Stimulated activated CD4-positive, alpha-beta T cell treated with anti-CD3 and anti-CD28 coated beads, Interleukin-12 subunit alpha, Interleukin-12 subunit beta, amount 100 ng/mL, for 24 hours (primary cell): ENCODE results near the gene PCCA.
A peak's percentile ranks its signal among the peaks of the same experiment; 100 is the strongest.

ENCODE experiments used
- DNase-seq, 2 experiments: peaks; one replicate each; pipeline ENCODE4 v3.0.0-alpha.2; 2020; ENCODE audit warnings: low read depth in 2 of 2

PCCA gene

GRCh38 chr13:100461309-100462030 lies 372.6 kb downstream of the PCCA start:
- no peak for DNase-seq

- DNase-seq, result no peak
Observed at GRCh38 chr13:100464006-100464405, 375.1 kb downstream of the PCCA start.

- no peak for DNase-seq
Observed at GRCh38 chr13:100465558-100465957, 376.7 kb downstream of the PCCA start.

GRCh38 chr13:100470866-100471505 lies 382.1 kb downstream of the PCCA start:
- no peak for DNase-seq

GRCh38 chr13:100473087-100473486 lies 384.2 kb downstream of the PCCA start:
- no peak for DNase-seq

GRCh38 chr13:100473501-100474044 lies 384.7 kb downstream of the PCCA start:
- no peak for DNase-seq

- no peak for DNase-seq
Observed at GRCh38 chr13:100476963-100477362, 388.1 kb downstream of the PCCA start.

GRCh38 chr13:100478107-100478809 lies 389.4 kb downstream of the PCCA start:
- no peak for DNase-seq

- DNase-seq, result no peak
Observed at GRCh38 chr13:100480676-100481075, 391.8 kb downstream of the PCCA start.

GRCh38 chr13:100483139-100483538 lies 394.2 kb downstream of the PCCA start:
- DNase-seq, result no peak

- no peak for DNase-seq
Observed at GRCh38 chr13:100483841-100484381, 395.0 kb downstream of the PCCA start.

- DNase-seq, result no peak
Observed at GRCh38 chr13:100484702-100485101, 395.8 kb downstream of the PCCA start.

GRCh38 chr13:100485265-100485664 lies 396.4 kb downstream of the PCCA start:
- no peak for DNase-seq

GRCh38 chr13:100490692-100491091 lies 401.8 kb downstream of the PCCA start:
- no peak for DNase-seq

GRCh38 chr13:100491164-100491842 lies 402.4 kb downstream of the PCCA start:
- no peak for DNase-seq

GRCh38 chr13:100493418-100493817 lies 404.5 kb downstream of the PCCA start:
- no peak for DNase-seq

- no peak for DNase-seq
Observed at GRCh38 chr13:100495455-100495854, 406.6 kb downstream of the PCCA start.

GRCh38 chr13:100497389-100497788 lies 408.5 kb downstream of the PCCA start:
- DNase-seq, result no peak

- DNase-seq, result no peak
Observed at GRCh38 chr13:100502446-100502845, 413.6 kb downstream of the PCCA start.

- no peak for DNase-seq
Observed at GRCh38 chr13:100503622-100504021, 414.7 kb downstream of the PCCA start.

- DNase-seq, result peak; percentile 27 to 34
Observed at GRCh38 chr13:100506154-100506553, 417.3 kb downstream of the PCCA start.
